Transverse colon (tissue), 4 donors: ENCODE results near the gene ULBP2. TPM values are rescaled to one million over a fixed set of nuclear protein-coding genes. Genes with fewer than 3 reads are reported as not detected.
"Not testable (repeated sequence)": the region's sequence is repeated elsewhere in the genome, so short reads cannot be mapped to it uniquely, and the experiment has no call there.

Experiments used
- DNase-seq: peaks from one replicate; pipeline ENCODE4 v3.0.0-alpha.2; 2019
- H3K27ac ChIP-seq, 4 donors: fragments of 200-600 bp; sonication (generic); 2 replicates each; pipeline ENCODE4 v1.5.1; 2016 to 2018; ENCODE audit warnings: inconsistent platforms in 4 of 4
- H3K27me3 ChIP-seq: fragments of 200-600 bp; sonication (generic); 2 replicates; pipeline ENCODE4 v1.5.1; 2017; ENCODE audit warnings: inconsistent platforms
- H3K36me3 ChIP-seq, 4 donors: fragments of 200-600 bp; sonication (generic); 2 replicates each; pipeline ENCODE4 v1.5.1; 2017 to 2019; ENCODE audit warnings: inconsistent platforms in 4 of 4
- H3K4me1 ChIP-seq, 4 donors: fragments of 200-600 bp; sonication (generic); 2 replicates each; pipeline ENCODE4 v1.5.1; 2017 to 2020; ENCODE audit warnings: inconsistent platforms in 4 of 4
- H3K4me3 ChIP-seq, 4 donors: fragments of 200-600 bp; sonication (generic); 1 replicate in 1 of 4; 2 replicates in 3 of 4; pipeline versions ENCODE4 v1.5.1 to v1.6.1; 2017 to 2019; ENCODE audit warnings: inconsistent platforms in 4 of 4
- H3K9me3 ChIP-seq, 2 donors: fragments of 200-600 bp; sonication (generic); 2 replicates each; pipeline ENCODE4 v1.5.1; 2017 to 2019; ENCODE audit warnings: inconsistent platforms in 2 of 2
- EP300 ChIP-seq: sonication (generic); formaldehyde crosslinking; IDR thresholded peaks from one replicate; pipeline ENCODE4 v1.6.1; 2017; ENCODE audit warnings: antibody characterized with exemption, low read depth
- POLR2A ChIP-seq: fragments of 450-650 bp; IDR thresholded peaks from one replicate; pipeline ENCODE4 v1.6.1; 2016; ENCODE audit warnings: antibody characterized with exemption, mild to moderate bottlenecking, moderate library complexity
- POLR2AphosphoS5 ChIP-seq, 3 donors: sonication (generic); formaldehyde crosslinking; IDR thresholded peaks; one replicate each; pipeline ENCODE4 v1.6.1; 2016; ENCODE audit warnings: antibody characterized with exemption in 3 of 3
- WGBS, 2 donors: methylation state at CpG; one replicate each; pipeline ENCODE4 v1.1.5; 2018; ENCODE audit warnings: low coverage in 1 of 2; 5-methylcytosine and 5-hydroxymethylcytosine counted together
- in situ Hi-C, 4 donors: fragments of 200-750 bp; cut with MboI; loops; one replicate each; pipeline versions ENCODE4 v1.15.0 to v1.15.1; 2017; ENCODE audit warnings: low sequenced_read_pairs in 3 of 4, low pct_ligation_motif_present in 1 of 4, low pct_unique_long_range_greater_than_20kb in 1 of 4
- intact Hi-C: fragments of 100-400 bp; cut with DNase I; formaldehyde crosslinking; loops from one replicate; pipeline ENCODE4 v1.15.1; 2023; ENCODE audit warnings: low total_unique reads
- total RNA-seq, 4 donors: library from RNA; depleted of rRNA; stranded (reverse); fragments of >200 nt; gene quantifications; one replicate each; pipeline ENCODE4 v1.1.0, GENCODE V29; 2016
- TF ChIP-seq, protein P1 (sequence below), 5 experiments: fragments of 200-600 bp in 3 of 5; fragments of 450-650 bp in 2 of 5; sonication (generic) in 3 of 5; IDR thresholded peaks; 1 replicate in 2 of 5; 2 replicates in 3 of 5; pipeline ENCODE4 v1.5.1; 2016 to 2017; ENCODE audit warnings: antibody characterized with exemption in 5 of 5, inconsistent platforms in 3 of 5, mild to moderate bottlenecking in 2 of 5, moderate library complexity in 1 of 5

Gene ULBP2
- total RNA-seq, 4 donors from 2014 or later: not detected

DNA sequence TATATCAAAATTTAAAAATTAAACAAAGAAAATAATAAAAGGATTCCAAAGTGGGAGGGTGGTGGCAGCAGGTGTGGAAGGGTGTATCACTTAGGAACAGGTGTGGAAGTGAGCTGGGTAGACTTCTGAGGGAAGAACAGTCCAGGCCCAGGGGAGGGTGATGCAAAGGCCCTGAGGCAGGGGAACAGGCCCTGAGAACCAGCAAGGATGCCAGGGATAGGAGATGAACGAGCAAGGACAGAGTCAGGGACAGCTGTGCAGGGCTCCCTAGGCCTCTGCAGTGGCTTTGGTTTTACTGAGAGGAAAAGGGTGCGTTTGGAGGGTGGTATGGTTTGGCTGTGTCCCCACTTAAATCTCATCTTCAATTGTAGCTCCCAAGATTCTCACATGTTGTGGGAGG is 34.5 kb upstream of the ULBP2 start:
- in situ Hi-C loops (no loop called here), intact Hi-C loops (no loop called here)
- no peaks in the 10 kb centered on the region for H3K27me3 ChIP-seq
- TF ChIP-seq, protein P1, sequence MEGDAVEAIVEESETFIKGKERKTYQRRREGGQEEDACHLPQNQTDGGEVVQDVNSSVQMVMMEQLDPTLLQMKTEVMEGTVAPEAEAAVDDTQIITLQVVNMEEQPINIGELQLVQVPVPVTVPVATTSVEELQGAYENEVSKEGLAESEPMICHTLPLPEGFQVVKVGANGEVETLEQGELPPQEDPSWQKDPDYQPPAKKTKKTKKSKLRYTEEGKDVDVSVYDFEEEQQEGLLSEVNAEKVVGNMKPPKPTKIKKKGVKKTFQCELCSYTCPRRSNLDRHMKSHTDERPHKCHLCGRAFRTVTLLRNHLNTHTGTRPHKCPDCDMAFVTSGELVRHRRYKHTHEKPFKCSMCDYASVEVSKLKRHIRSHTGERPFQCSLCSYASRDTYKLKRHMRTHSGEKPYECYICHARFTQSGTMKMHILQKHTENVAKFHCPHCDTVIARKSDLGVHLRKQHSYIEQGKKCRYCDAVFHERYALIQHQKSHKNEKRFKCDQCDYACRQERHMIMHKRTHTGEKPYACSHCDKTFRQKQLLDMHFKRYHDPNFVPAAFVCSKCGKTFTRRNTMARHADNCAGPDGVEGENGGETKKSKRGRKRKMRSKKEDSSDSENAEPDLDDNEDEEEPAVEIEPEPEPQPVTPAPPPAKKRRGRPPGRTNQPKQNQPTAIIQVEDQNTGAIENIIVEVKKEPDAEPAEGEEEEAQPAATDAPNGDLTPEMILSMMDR (IDR thresholded peaks at IDR 0.05): no peak
- TF ChIP-seq POLR2A: no peak
- H3K27ac ChIP-seq: no peak overlapping the region
- peaks cover 0 to 12% of the 10 kb centered on the region in 2 donors for H3K9me3 ChIP-seq
- no peak for DNase-seq
- WGBS, 2 donors: 70 to 86% methylated on average over 2 of the region's 2 CpGs
- H3K36me3 ChIP-seq: no peaks in the 10 kb centered on the region
- no peaks in the 10 kb centered on the region for H3K4me1 ChIP-seq
- no peak overlapping the region for H3K4me3 ChIP-seq

DNA sequence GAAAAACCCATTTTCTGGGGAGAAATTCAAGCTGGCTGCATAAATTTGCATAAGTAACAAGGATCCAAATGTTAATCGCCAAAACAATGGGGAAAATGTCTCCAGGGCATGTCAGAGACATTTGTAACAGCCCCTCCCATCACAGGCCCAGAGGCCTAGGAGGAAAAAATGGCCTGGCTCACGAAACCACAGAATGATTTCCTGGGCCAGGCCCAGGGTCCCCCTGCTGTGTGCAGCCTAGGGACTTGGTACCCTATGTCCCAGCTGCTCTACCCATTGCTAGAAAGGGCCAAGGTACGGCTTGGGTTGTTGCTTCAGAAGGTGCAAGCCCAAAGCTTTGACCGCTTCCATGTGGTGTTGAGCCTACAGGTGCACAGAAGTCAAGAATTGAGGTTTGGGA is 33.3 kb upstream of the ULBP2 start:
- H3K4me3 ChIP-seq, H3K27ac ChIP-seq, H3K27me3 ChIP-seq, H3K4me1 ChIP-seq, DNase-seq, H3K36me3 ChIP-seq, intact Hi-C loops, in situ Hi-C loops: not testable (repeated sequence)
- 44 to 91% methylated on average over 1 to 4 of the region's 4 CpGs for WGBS, 2 donors
- H3K9me3 ChIP-seq: peaks cover 0 to 12% of the 10 kb centered on the region in 2 donors

DNA sequence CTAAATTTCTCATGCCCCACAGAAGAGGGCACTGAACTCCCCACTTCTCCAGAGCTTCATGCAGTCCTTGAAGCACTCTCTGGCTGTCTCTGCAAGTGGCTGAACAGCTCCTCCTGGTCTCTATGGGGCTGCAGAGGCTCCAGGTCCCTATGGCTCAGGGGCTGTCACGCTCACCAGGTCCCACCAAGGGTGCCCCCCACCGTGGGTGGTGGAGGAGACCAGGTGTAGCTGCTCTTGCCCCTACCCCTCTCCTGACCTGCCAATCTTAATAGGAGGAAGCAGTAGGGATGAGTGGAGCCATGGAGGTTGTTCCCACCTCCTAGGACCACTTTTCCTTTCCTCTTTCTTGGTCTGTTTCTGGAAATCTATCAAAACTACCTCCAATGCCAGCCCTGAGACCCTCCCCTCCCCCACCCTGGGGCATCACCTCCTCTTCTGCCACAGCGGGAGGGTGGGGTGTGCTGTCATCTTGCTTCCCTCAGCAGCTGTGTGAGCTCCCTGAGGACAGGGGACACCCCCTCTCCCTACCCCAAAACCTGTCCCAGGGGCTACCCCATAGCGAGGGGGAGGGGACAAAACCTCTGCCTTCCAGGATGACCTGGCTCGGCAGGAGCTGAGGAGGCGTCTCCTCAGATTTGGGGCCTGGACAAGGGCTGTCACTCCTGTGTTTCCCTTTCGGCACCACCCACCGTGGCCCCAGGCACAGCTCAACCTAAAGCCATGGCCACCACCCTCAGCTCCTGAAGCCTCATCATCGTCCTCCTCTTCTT is 31.9 kb upstream of the ULBP2 start:
- TF ChIP-seq, protein P1 (IDR thresholded peaks at IDR 0.05): no peak
- no peak for TF ChIP-seq POLR2AphosphoS5 (IDR thresholded peaks at IDR 0.05)
- TF ChIP-seq EP300: no peak
- no peak for TF ChIP-seq POLR2A
- H3K27ac ChIP-seq: no peak overlapping the region
- 60 to 89% methylated on average over 1 to 7 of the region's 9 CpGs for WGBS, 2 donors
- H3K9me3 ChIP-seq: peaks cover 0 to 12% of the 10 kb centered on the region in 2 donors
- no peaks in the 10 kb centered on the region for H3K27me3 ChIP-seq
- no peaks in the 10 kb centered on the region for H3K4me1 ChIP-seq
- no peak for DNase-seq
- in situ Hi-C loops (no loop called here), intact Hi-C loops (no loop called here)
- no peaks in the 10 kb centered on the region for H3K36me3 ChIP-seq
- H3K4me3 ChIP-seq: no peak overlapping the region

DNA sequence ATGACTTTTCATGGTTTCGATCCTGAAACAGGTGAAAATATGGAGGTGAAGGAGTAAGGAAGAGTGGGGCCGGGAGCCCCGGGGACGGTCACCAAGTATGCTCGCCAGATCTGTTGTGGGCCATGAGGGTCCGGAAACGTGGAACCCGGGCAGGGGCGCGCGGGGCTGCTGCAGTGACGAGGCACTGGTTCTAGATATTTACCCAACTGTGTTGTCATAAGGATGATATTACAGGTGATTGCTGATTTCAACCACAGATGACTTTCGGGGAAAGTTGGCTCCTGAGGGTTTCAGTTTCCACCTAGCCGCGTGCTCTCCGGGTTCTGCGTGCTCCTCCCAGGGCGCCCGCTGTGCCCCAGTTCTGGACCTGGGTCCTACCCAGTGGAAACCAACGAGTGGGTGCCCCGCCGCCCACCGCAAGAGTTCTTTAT is 31.1 kb upstream of the ULBP2 start:
- Histone ChIP-seq H3K4me1 (no peaks in the 10 kb centered on the region), H3K27me3 (no peaks in the 10 kb centered on the region), H3K36me3 (no peaks in the 10 kb centered on the region), H3K9me3 (peaks cover 0 to 12% of the 10 kb centered on the region in 2 donors), H3K4me3 (no peak overlapping the region), H3K27ac (no peak overlapping the region)
- no peak for DNase-seq
- intact Hi-C loops (no loop called here), in situ Hi-C loops (no loop called here)
- 94 to 98% methylated on average over 8 to 23 of the region's 23 CpGs for WGBS, 2 donors
- no peak for TF ChIP-seq EP300
- no peak for TF ChIP-seq POLR2A
- no peak for TF ChIP-seq POLR2AphosphoS5 (IDR thresholded peaks at IDR 0.05)
- TF ChIP-seq, protein P1 (IDR thresholded peaks at IDR 0.05): no peak

DNA sequence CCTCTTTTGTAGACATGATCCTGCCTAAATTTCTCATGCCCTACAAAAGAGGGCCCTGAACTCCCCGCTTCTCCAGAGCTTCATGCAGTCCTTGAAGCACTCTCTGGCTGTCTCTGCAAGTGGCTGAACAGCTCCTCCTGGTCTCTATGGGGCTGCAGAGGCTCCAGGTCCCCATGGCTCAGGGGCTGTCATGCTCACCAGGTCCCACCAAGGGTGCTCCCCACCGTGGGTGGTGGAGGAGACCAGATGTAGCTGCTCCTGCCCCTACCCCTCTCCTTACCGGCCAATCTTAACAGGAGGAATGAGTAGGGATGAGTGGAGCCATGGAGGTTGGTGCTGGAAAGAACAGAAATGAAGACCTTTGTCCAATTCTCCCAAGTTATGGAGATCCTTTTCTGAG is 29.1 kb upstream of the ULBP2 start:
- 80% methylated on average over 3 of the region's 3 CpGs; no CpG with 5 or more reads in 1 of the 2 donors for WGBS, 2 donors
- DNase-seq, intact Hi-C loops, in situ Hi-C loops, H3K4me3 ChIP-seq, H3K27me3 ChIP-seq, H3K27ac ChIP-seq, H3K36me3 ChIP-seq, H3K4me1 ChIP-seq: not testable (repeated sequence)
- H3K9me3 ChIP-seq: peaks cover 0 to 12% of the 10 kb centered on the region in 2 donors
